ENCODE data around the gene TMEM44.

Gene TMEM44

GRCh38 chr3:194675081-194675640 lies 41.9 kb upstream of the TMEM44 start (continued):
- TF ChIP-seq ZFP30 (CRISPR knock-in tag; IDR thresholded peaks at IDR 0.05) = no peak

- no peak for ATAC-seq
Observed at GRCh38 chr3:194673761-194674160, 40.5 kb upstream of the TMEM44 start.

GRCh38 chr3:194672876-194673275 lies 39.7 kb upstream of the TMEM44 start:
- peak; percentile 15 for ATAC-seq
- no peak for TF ChIP-seq ESRRG (CRISPR knock-in tag; IDR thresholded peaks at IDR 0.05)

More at GRCh38 chr3:194673761-194674160, 40.5 kb upstream of the TMEM44 start:
- TF ChIP-seq ZFP3 (CRISPR knock-in tag; IDR thresholded peaks at IDR 0.05) (no peak), GLIS3 (CRISPR knock-in tag; IDR thresholded peaks at IDR 0.05) (no peak), OSR1 (CRISPR knock-in tag; IDR thresholded peaks at IDR 0.05) (no peak), RARB (CRISPR knock-in tag; IDR thresholded peaks at IDR 0.05) (no peak), ESRRG (CRISPR knock-in tag; IDR thresholded peaks at IDR 0.05) (no peak), PATZ1 (CRISPR knock-in tag; IDR thresholded peaks at IDR 0.05; ENCODE audit: borderline replicate concordance) (no peak), TCF4 (CRISPR knock-in tag; IDR thresholded peaks at IDR 0.05; ENCODE audit: borderline replicate concordance) (no peak), TOX (CRISPR knock-in tag; IDR thresholded peaks at IDR 0.05; ENCODE audit: borderline replicate concordance) (no peak), CSDC2 (CRISPR knock-in tag; IDR thresholded peaks at IDR 0.05) (no peak)
- TF ChIP-seq, protein P1, sequence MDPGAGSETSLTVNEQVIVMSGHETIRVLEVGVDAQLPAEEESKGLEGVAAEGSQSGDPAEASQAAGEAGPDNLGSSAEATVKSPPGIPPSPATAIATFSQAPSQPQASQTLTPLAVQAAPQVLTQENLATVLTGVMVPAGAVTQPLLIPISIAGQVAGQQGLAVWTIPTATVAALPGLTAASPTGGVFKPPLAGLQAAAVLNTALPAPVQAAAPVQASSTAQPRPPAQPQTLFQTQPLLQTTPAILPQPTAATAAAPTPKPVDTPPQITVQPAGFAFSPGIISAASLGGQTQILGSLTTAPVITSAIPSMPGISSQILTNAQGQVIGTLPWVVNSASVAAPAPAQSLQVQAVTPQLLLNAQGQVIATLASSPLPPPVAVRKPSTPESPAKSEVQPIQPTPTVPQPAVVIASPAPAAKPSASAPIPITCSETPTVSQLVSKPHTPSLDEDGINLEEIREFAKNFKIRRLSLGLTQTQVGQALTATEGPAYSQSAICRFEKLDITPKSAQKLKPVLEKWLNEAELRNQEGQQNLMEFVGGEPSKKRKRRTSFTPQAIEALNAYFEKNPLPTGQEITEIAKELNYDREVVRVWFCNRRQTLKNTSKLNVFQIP (CRISPR knock-in tag; IDR thresholded peaks at IDR 0.05; ENCODE audit: borderline replicate concordance, low read depth) = no peak
- TF ChIP-seq, protein P2, sequence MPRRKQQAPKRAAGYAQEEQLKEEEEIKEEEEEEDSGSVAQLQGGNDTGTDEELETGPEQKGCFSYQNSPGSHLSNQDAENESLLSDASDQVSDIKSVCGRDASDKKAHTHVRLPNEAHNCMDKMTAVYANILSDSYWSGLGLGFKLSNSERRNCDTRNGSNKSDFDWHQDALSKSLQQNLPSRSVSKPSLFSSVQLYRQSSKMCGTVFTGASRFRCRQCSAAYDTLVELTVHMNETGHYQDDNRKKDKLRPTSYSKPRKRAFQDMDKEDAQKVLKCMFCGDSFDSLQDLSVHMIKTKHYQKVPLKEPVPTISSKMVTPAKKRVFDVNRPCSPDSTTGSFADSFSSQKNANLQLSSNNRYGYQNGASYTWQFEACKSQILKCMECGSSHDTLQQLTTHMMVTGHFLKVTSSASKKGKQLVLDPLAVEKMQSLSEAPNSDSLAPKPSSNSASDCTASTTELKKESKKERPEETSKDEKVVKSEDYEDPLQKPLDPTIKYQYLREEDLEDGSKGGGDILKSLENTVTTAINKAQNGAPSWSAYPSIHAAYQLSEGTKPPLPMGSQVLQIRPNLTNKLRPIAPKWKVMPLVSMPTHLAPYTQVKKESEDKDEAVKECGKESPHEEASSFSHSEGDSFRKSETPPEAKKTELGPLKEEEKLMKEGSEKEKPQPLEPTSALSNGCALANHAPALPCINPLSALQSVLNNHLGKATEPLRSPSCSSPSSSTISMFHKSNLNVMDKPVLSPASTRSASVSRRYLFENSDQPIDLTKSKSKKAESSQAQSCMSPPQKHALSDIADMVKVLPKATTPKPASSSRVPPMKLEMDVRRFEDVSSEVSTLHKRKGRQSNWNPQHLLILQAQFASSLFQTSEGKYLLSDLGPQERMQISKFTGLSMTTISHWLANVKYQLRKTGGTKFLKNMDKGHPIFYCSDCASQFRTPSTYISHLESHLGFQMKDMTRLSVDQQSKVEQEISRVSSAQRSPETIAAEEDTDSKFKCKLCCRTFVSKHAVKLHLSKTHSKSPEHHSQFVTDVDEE (CRISPR knock-in tag; IDR thresholded peaks at IDR 0.05) = no peak

GRCh38 chr3:194671900-194672808 lies 38.9 kb upstream of the TMEM44 start, which contains the start of gene LSG1:
Gene LSG1, minus strand, starts transcription at chr3:194672191. Its CDS starts 29 bp downstream, at chr3:194672162.
- ATAC-seq = peak; percentile 96
- TF ChIP-seq ZFP3 (CRISPR knock-in tag; IDR thresholded peaks at IDR 0.05) = peak; percentile 96
- no peak for TF ChIP-seq GLIS3 (CRISPR knock-in tag; IDR thresholded peaks at IDR 0.05)
- 0 out of 2 replicates have a peak, but pooled peaks have one; percentile 43 for TF ChIP-seq RARB (CRISPR knock-in tag; IDR thresholded peaks at IDR 0.05)
- TF ChIP-seq ZNF70 (CRISPR knock-in tag; IDR thresholded peaks at IDR 0.05) = peak; percentile 55
- no peak for TF ChIP-seq ZFP30 (CRISPR knock-in tag; IDR thresholded peaks at IDR 0.05)

- peak; percentile 52 for ATAC-seq
- TF ChIP-seq TOX (CRISPR knock-in tag; IDR thresholded peaks at IDR 0.05; ENCODE audit: borderline replicate concordance) (no peak), CSRNP3 (CRISPR knock-in tag; IDR thresholded peaks at IDR 0.05) (no peak)
Observed at GRCh38 chr3:194671511-194671899, 38.3 kb upstream of the TMEM44 start.

- no peak for ATAC-seq
- TF ChIP-seq ZC3H10 (CRISPR knock-in tag; IDR thresholded peaks at IDR 0.05) = no peak
- TF ChIP-seq CSDC2 (CRISPR knock-in tag; IDR thresholded peaks at IDR 0.05) = no peak
- no peak for TF ChIP-seq PPARA (CRISPR knock-in tag; IDR thresholded peaks at IDR 0.05; ENCODE audit: borderline replicate concordance)
- TF ChIP-seq ZFP30 (CRISPR knock-in tag; IDR thresholded peaks at IDR 0.05) = no peak
- no peak for TF ChIP-seq ARNTL (CRISPR knock-in tag; IDR thresholded peaks at IDR 0.05; ENCODE audit: borderline replicate concordance, low read depth)
- TF ChIP-seq TOX (CRISPR knock-in tag; IDR thresholded peaks at IDR 0.05; ENCODE audit: borderline replicate concordance) = no peak
- no peak for TF ChIP-seq SNAI2 (CRISPR knock-in tag; IDR thresholded peaks at IDR 0.05)
Observed at GRCh38 chr3:194667363-194667762, 34.1 kb upstream of the TMEM44 start.

Data from SK-N-SH treated with all-trans-retinoic acid at 6 μM for 48 hours (cell line).